ENCODE data around the gene PGM2.

DNA sequence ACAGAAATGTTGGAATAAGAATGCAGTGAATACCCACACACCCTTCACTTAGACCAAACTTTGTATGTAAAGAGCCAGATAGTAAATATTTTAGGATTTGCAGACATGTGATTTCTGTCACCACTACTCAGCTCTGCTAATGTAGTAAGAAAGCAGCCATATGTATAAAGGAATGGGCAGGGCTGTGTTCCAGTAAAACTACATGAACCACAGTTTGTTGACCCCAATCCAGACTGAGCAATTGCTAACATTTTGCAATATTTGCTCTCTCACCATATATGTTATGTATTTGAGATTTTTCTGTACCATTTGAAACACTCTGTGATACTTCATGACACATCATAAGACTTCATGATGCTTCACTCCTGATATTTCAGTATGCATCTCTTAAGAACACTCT is 32.4 kb downstream of the PGM2 start:
- TF ChIP-seq, protein P1, sequence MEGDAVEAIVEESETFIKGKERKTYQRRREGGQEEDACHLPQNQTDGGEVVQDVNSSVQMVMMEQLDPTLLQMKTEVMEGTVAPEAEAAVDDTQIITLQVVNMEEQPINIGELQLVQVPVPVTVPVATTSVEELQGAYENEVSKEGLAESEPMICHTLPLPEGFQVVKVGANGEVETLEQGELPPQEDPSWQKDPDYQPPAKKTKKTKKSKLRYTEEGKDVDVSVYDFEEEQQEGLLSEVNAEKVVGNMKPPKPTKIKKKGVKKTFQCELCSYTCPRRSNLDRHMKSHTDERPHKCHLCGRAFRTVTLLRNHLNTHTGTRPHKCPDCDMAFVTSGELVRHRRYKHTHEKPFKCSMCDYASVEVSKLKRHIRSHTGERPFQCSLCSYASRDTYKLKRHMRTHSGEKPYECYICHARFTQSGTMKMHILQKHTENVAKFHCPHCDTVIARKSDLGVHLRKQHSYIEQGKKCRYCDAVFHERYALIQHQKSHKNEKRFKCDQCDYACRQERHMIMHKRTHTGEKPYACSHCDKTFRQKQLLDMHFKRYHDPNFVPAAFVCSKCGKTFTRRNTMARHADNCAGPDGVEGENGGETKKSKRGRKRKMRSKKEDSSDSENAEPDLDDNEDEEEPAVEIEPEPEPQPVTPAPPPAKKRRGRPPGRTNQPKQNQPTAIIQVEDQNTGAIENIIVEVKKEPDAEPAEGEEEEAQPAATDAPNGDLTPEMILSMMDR (IDR thresholded peaks at IDR 0.05; ENCODE audit: extremely low read depth in 1 of 2, insufficient read depth in 1 of 2, low read depth in 1 of 2, low read length in 2 of 2), result no peak
- no peak for TF ChIP-seq EZH2 (IDR thresholded peaks at IDR 0.05; ENCODE audit: borderline replicate concordance, low read depth, low read length, severe bottlenecking)
